Gastroesophageal sphincter (tissue), 4 donors: ENCODE data around the gene PEPD. TPM values are rescaled to one million over a fixed set of nuclear protein-coding genes. Genes with fewer than 3 reads are reported as not detected.
A peak's percentile ranks its signal among the peaks of the same experiment; 100 is the strongest.

Experiments
- ATAC-seq: fragments of 150-250 bp; one replicate; pipeline ENCODE4 v1.9.1; 2016; ENCODE audit warnings: mild to moderate bottlenecking, moderate library complexity
- H3K27ac ChIP-seq, 4 donors: fragments of 200-600 bp; sonication (generic) in 3 of 4; 1 replicate in 3 of 4; 2 replicates in 1 of 4; pipeline ENCODE4 v1.5.1; 2016 to 2019
- H3K27me3 ChIP-seq: fragments of 200-600 bp; sonication (generic); one replicate; pipeline ENCODE4 v1.5.1; 2019
- H3K36me3 ChIP-seq, 2 donors: fragments of 200-600 bp; sonication (generic); one replicate each; pipeline ENCODE4 v1.5.1; 2019; ENCODE audit warnings: control low read depth in 1 of 2
- H3K4me1 ChIP-seq, 3 donors: fragments of 200-600 bp; sonication (generic); 1 replicate in 2 of 3; 2 replicates in 1 of 3; pipeline ENCODE4 v1.5.1; 2016 to 2019; ENCODE audit warnings: control low read depth in 2 of 3
- H3K4me3 ChIP-seq, 2 donors: fragments of 200-600 bp; sonication (generic); one replicate each; pipeline ENCODE4 v1.5.1; 2019; ENCODE audit warnings: mild to moderate bottlenecking in 1 of 2, moderate library complexity in 1 of 2
- H3K9me3 ChIP-seq, 3 donors: fragments of 200-600 bp; sonication (generic); one replicate each; pipeline ENCODE4 v1.5.1; 2017 to 2019; ENCODE audit warnings: control low read depth in 2 of 3
- CTCF ChIP-seq, 4 experiments: fragments of 200-600 bp in 2 of 4; fragments of 450-650 bp in 2 of 4; sonication (generic) in 1 of 4; IDR thresholded peaks; one replicate each; pipeline ENCODE4 v1.5.1; 2017 to 2019; ENCODE audit warnings: antibody characterized with exemption in 4 of 4, mild to moderate bottlenecking in 2 of 4, moderate library complexity in 2 of 4
- EP300 ChIP-seq: sonication (generic); formaldehyde crosslinking; IDR thresholded peaks from one replicate; pipeline ENCODE4 v1.6.1; 2017; ENCODE audit warnings: antibody characterized with exemption, mild to moderate bottlenecking
- POLR2A ChIP-seq, 2 donors: fragments of 450-650 bp; IDR thresholded peaks; one replicate each; pipeline ENCODE4 v1.6.1; 2017; ENCODE audit warnings: antibody characterized with exemption in 2 of 2, mild to moderate bottlenecking in 2 of 2, moderate library complexity in 1 of 2
- POLR2AphosphoS5 ChIP-seq: sonication (generic); formaldehyde crosslinking; IDR thresholded peaks from one replicate; pipeline ENCODE4 v1.6.1; 2017; ENCODE audit warnings: antibody characterized with exemption
- WGBS, 2 donors: methylation state at CpG; one replicate each; pipeline ENCODE4 v1.1.5; 2018; ENCODE audit warnings: low coverage in 1 of 2; 5-methylcytosine and 5-hydroxymethylcytosine counted together
- total RNA-seq, 4 donors: library from RNA; depleted of rRNA; stranded (reverse); fragments of >200 nt; gene quantifications; one replicate each; pipeline ENCODE4 v1.1.0, GENCODE V29; 2016

PEPD gene
- total RNA-seq, 4 donors from 2014 or later: 61.3 to 77.7 (median 69.6) TPM

GRCh38 chr19:33376941-33377557 lies 144.5 kb downstream of the PEPD start:
- Histone ChIP-seq H3K27me3 (no peaks in the 10 kb centered on the region), H3K36me3 (peaks cover 0 to 25% of the 10 kb centered on the region in 2 donors), H3K9me3 (no peaks in the 10 kb centered on the region), H3K4me3 (no peak overlapping the region), H3K4me1 (peaks cover 0 to 57% (median 22%) of the 10 kb centered on the region in 3 donors), H3K27ac (peak overlapping the region in 2 of 4 donors; percentile 28 to 38)
- 53 to 84% methylated on average over 4 to 7 of the region's 7 CpGs for WGBS, 2 donors
- ATAC-seq: no peak
- no peak for TF ChIP-seq POLR2A (IDR thresholded peaks at IDR 0.05)
- TF ChIP-seq EP300: no peak
- TF ChIP-seq CTCF (IDR thresholded peaks at IDR 0.05): no peak
- TF ChIP-seq POLR2AphosphoS5: no peak

- WGBS, 2 donors: 53% methylated on average over 2 of the region's 2 CpGs; no CpG with 5 or more reads in 1 of the 2 donors
- Histone ChIP-seq H3K4me1 (peaks cover 0 to 53% (median 22%) of the 10 kb centered on the region in 3 donors), H3K4me3 (no peak overlapping the region), H3K9me3 (no peaks in the 10 kb centered on the region), H3K27ac (peak overlapping the region in 3 of 4 donors; percentile 99 to 100 (median 99)), H3K36me3 (peaks cover 0 to 19% of the 10 kb centered on the region in 2 donors), H3K27me3 (no peaks in the 10 kb centered on the region)
- TF ChIP-seq CTCF (IDR thresholded peaks at IDR 0.05): no peak
- no peak for TF ChIP-seq EP300
- no peak for TF ChIP-seq POLR2A (IDR thresholded peaks at IDR 0.05)
- TF ChIP-seq POLR2AphosphoS5: peak; percentile 64
- ATAC-seq: no peak
Measured at GRCh38 chr19:33376423-33376822, 145.2 kb downstream of the PEPD start.

- peaks cover 0 to 53% (median 22%) of the 10 kb centered on the region in 3 donors for H3K4me1 ChIP-seq
- H3K27ac ChIP-seq: peak overlapping the region in 3 of 4 donors; percentile 99 to 100 (median 99)
- 92 to 95% methylated on average over 1 of the region's 1 CpG for WGBS, 2 donors
- no peaks in the 10 kb centered on the region for H3K27me3 ChIP-seq
- no peak for ATAC-seq
- no peaks in the 10 kb centered on the region for H3K9me3 ChIP-seq
- no peak for TF ChIP-seq CTCF (IDR thresholded peaks at IDR 0.05)
- no peak for TF ChIP-seq POLR2A (IDR thresholded peaks at IDR 0.05)
- TF ChIP-seq EP300: no peak
- TF ChIP-seq POLR2AphosphoS5: no peak
- H3K4me3 ChIP-seq: peak overlapping the region in 1 of 2 donors; percentile 98
- H3K36me3 ChIP-seq: peaks cover 0 to 13% of the 10 kb centered on the region in 2 donors
Measured at GRCh38 chr19:33375837-33376159, 145.8 kb downstream of the PEPD start.

GRCh38 chr19:33375156-33375836 lies 146.3 kb downstream of the PEPD start:
- TF ChIP-seq EP300 (no peak), POLR2AphosphoS5 (no peak), CTCF (IDR thresholded peaks at IDR 0.05) (no peak), POLR2A (IDR thresholded peaks at IDR 0.05) (no peak)
- peak overlapping the region in 3 of 4 donors; percentile 99 to 100 (median 99) for H3K27ac ChIP-seq
- peak overlapping the region in 1 of 2 donors; percentile 98 for H3K4me3 ChIP-seq
- H3K9me3 ChIP-seq: no peaks in the 10 kb centered on the region
- peaks cover 0 to 12% of the 10 kb centered on the region in 2 donors for H3K36me3 ChIP-seq
- no peaks in the 10 kb centered on the region for H3K27me3 ChIP-seq
- H3K4me1 ChIP-seq: peaks cover 0 to 53% (median 22%) of the 10 kb centered on the region in 3 donors
- ATAC-seq: no peak
- WGBS, 2 donors: 75 to 86% methylated on average over 8 to 9 of the region's 9 CpGs
